Measurements from ENCODE around the gene TBC1D5.

TBC1D5 gene

DNA sequence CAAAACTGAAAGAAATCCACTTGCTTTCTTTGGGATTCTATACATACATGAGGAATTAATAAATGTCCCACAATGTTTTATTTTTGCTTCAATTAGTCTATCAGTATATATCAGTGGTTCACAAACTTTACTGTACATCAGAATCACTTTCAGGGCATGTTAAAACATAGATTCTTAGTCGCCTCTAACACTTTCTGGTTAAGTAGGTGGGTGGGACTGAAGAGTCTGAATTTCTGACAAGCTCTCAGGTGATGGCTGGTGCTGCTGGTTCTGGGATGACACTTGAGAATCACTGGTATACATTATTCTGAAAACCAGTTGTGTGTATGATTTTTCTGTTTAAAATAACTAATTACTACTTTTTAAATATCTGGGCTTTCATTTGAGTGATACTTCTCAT, 393.3 kb downstream of the TBC1D5 start:
- DNase-seq (ENCODE audit: low read depth) = no peak

DNA sequence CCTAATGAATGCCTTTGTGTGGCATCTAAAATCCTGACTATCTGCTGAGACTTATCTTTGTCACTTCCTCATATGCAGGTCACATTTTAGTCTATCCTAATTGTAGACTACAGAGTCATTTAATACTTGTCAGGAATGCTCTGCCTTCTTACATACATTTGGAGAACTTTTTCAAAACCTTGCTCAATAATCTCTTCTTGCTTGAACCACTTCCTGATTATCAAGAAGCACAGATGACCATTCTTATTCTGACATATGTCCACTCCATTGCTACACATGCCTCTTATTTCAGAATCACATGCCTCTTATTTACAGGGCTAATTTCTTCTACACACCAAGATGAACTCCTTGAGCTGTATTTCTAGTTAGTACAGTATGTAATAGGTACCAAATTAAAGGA, 400.3 kb downstream of the TBC1D5 start:
- DNase-seq (ENCODE audit: low read depth) = no peak

DNA sequence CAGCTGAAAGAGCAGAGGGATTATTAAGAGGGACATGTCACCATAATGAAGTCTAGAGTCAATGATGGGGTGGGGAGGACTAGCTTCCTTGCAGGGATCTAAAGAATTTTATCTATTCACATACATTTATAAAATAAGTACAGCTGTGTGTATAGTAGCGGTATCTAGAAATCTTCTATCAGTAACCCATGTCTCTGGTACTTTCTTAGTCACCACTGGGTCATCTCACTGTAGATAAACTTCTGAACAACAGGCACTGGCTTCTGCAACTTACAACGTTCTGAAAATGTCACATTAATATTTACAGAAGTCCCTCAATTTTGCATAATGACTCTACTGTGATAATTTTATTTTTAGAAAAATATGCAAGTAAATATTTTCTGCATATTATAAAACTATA, 401.7 kb downstream of the TBC1D5 start:
- DNase-seq (ENCODE audit: low read depth) = no peak

DNA sequence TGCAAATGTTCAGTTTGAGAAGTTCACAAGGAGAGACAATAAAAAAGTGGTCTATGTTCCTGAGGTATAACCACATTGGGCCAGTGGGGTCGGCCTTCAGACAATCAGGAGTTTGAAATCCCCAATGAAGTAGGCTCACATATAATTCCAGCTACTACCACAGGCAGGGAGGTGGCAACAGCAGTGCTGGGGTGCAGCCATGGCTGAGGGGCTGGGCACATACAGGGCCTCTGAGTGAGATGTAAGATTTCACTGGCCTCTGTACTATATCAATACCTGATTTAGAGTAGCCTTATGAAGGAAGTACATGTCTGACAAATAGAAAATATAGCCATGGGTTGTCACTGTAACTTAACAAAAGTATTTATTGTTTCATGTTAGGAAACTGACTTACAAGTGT, 402.2 kb downstream of the TBC1D5 start:
- no peak for DNase-seq (ENCODE audit: low read depth)

DNA sequence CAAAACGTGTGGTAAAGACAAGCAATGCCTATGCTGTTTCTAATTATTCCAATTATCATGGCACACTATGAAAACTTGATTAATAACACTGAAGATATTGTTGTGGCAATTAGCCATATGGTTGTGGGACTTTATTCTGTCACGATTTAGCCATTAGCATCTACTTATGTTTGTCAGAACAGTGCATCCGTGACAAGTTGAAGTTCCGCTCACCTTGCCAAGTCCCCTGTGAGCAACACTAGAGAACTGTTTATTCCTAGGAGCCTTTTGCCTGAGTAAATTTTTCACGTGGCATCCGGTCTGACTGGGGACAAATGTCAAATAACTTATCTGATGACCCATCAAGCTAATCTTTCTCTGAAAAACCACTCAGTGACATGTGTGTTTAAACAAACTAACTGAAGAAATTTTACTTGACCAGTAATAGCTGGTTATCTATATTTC, 403.3 kb downstream of the TBC1D5 start:
- DNase-seq (ENCODE audit: low read depth) = no peak

DNA sequence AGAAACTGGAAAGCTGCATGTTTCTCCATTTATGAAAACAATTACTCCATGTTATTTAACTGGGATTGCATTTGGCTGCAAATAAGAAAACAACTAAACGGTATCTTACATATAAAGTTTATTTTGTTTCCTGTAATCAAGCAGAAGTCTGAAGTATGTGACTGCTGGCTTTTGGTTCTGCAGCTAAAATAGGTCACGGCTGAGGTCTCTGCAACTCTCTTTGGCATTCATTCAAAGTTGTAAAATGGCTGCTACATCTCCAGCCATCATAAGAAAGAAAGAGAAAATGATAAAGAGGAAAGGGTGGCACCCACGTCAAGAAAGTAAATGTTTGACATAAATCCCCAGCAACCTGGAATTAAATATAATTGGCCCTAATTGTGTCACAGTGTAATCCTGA, 406.1 kb downstream of the TBC1D5 start:
- no peak for DNase-seq (ENCODE audit: low read depth)

DNA sequence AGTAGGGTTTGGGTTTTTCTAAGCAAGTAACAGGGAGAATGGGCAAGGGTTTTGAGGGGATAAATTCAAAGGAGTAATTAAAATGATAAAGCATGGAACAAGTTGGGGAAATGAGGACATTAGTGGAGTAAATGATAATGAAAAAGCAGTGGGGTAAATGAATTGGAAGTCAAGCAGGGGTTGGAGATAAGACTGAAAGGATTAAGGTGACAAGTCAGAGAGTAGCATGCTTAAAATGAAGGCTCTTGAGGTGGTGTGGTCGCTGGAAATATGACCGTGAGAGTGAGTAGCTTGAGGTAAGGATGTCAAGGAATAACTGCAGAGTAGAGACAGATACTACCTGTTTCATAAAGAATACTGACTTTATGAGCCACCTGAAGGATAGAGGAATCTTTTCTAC, 408.5 kb downstream of the TBC1D5 start:
- DNase-seq (ENCODE audit: low read depth) = no peak

DNA sequence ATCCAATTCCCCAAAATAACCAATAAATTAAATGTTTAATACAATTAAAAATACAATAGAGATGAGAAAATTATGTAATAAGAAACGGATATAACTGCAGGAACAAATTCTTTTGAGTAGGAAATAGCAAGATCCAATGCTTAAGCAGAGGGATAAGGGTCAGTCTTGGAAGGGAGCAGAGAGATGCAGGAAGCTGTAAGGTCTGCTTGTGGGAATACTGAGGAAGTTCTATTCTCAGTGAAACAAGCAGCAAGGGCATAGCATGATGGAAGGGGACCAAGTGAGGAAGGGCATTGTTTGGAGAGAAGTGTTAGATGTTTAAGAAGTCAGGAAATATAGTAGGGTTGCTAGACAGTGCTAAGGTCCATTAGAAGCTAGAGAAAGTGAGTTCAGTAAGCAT, 409.0 kb downstream of the TBC1D5 start:
- no peak for DNase-seq (ENCODE audit: low read depth)

DNA sequence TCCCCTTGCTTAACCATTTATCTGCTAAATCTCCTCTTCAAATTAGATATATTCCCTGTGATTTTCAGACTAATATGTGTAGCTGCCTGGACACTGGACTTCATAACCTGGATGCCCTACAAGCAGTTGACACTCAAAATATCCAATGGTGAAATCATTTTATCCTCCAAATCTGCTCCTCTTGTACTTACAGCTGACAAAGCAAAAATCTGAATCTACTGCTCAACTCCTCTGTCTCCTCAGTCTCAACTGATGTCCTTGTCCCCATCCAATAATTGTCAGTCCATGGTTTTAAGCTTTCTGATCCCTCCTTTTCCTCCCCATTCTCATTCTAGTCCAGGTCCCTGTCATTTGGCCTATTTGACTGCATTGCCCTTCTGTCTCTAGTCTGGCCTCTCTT, 411.8 kb downstream of the TBC1D5 start:
- DNase-seq (ENCODE audit: low read depth) = no peak

DNA sequence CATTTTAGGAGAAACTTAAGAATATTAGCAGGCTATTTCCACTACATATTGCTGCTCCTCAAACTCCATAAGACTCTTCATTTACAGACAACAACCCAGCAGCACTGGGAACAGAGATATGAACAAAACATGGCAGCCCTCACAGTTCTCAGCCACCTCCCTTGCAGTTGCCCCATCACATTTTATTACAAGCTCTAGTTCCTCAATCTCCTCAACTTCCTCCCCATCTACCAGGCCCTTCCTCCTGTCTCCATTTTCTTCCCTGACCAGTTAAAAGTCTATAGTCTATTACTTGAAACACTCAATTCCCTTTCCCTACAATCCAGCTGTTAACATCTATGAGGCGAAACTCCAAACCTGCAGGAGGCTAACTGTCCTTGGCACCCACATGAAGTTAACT, 412.5 kb downstream of the TBC1D5 start:
- DNase-seq (ENCODE audit: low read depth) = no peak

DNA sequence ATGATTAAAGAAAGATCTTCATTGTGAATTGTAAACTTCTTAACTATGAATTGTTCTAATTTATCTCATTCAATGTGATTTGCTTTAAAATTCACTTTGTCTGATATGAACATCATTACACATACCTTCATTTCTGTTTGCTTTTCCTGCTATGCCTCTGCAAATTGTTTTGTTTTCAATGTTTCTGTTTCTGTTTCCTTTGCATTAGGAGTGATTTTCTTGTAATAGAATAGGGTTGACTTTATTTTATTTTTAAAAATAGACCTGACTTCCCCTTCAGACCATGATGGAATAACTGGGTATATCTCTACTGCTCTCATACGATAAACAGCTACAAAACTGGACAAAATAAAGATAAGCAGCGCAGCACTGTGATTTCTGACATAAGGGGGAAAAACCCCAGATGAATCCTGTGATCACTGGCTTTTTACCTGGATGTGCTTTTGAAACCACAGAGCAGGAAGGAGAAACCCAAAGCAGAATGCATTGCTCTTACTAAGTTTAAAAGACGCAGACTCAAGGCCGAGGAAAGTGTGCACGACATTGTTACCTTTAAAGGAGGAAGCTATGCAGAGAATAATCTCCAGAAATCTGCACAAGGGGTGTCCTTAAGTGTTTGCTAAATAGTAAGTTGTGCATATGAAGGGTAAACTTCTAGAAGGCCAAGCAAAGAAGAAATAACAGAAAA, 420.2 kb downstream of the TBC1D5 start:
- DNase-seq (ENCODE audit: low read depth) = no peak

DNA sequence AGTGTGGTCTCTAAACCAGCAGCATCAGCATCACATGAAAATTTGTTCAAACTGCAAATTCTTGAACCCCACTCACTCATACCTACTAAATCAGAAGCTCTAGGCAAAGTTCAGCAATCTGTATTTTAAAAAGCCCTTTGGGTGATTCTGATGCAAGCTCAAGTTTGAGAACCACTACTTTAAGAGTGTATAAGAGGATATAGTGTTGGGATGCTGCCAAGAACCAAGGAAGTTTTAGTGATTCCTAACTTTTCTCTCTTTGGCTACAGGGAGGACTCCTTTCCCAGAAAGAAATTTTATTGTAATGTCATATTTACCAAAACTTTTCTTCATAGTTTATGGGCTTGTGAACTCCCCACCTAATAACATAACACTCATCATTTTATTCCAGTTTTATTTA, 422.2 kb downstream of the TBC1D5 start:
- no peak for DNase-seq (ENCODE audit: low read depth)

DNA sequence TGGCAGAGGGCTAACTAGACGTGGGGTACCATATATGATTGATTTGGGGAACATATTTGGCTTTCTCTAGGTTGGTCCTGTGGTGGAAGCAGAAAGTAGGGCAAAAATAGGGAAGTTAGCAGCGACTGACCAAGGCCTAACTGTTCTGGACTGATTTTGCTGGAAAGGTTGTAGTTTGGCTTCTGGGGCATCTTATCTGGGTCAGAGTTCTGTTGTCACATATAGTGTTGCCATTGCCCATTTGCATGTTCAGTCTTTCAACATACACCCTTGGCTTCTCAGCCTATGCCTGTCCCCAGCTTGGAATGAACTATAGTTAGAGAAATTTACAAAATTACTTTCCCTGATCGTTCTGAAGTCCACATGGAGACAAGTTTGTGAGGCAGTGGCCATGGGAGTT, 426.5 kb downstream of the TBC1D5 start:
- DNase-seq (ENCODE audit: low read depth) = no peak

DNA sequence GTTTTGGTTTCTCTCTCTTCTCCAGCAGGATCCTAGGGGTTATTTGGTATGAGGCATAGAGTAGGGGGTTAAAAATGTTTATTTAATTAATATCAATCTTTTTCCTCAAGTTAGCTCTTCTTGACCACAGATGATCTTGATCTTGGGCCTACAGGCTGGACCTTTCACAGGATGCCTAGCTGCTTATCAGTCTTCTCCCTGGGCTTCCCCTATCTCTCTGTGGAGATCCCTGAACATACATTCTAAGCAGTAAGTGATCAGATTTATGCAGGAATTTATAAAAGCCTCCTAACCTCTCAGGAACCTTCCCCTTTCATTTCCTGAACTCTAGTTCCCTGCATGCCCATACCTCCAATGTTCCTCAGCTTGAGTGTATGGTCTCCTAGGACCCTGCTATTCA, 428.3 kb downstream of the TBC1D5 start:
- no peak for DNase-seq (ENCODE audit: low read depth)

DNA sequence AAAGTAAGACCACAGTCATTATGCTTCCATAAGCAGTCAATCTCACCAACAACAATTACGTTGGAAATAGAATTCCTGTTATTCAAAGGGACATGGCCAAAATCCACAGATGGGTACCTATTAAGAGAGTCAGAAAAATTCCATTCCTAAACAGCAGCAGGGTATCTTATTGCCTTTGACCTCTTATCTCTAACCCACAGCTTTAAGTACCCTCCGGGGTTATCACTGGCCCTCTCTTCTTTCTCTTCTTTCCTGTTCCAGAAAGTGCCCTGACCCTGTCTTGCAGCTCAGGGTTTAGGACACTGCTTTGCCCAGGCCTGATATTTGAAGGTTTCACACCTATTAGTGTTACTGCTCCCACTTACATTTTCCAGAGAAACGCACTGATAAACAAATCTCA, 428.7 kb downstream of the TBC1D5 start:
- no peak for DNase-seq (ENCODE audit: low read depth)

DNA sequence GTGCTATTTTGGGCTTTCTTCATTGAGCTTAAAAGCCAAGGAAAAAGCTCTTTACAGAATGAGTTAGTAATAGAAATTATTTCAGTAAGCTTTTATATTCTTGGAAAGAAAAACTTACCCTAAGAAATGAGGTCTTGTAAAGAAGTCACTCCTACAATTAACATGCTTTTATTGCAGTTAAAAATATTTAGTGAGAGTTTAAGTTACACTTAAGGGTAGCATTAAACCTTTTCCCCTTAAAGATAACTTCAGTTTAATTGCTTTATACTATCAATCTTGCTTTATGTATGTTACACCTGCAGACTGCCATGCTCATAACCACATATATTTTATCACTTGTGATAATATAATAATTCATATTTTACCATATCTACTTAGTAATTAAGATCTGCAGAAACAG, 431.4 kb downstream of the TBC1D5 start:
- DNase-seq (ENCODE audit: low read depth) = no peak

DNA sequence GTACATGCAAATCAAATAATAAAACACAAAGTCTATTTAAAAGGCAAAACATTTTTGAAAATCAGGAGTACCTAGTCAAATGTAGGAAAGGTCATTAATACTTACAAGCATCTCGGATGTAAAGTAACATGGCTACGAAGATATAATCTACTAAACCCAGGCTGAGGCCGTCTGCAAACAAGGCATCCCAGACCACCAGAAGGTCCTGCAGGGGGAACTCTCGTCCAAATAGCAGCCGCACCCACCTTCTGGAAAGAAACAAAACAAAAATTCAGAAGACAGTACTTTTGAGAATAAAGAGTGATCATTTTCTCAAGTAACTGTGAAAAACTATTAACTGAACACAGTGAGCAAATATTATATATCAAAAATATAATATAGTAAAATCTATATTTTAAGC, 434.5 kb downstream of the TBC1D5 start:
- no peak for DNase-seq (ENCODE audit: low read depth)

DNA sequence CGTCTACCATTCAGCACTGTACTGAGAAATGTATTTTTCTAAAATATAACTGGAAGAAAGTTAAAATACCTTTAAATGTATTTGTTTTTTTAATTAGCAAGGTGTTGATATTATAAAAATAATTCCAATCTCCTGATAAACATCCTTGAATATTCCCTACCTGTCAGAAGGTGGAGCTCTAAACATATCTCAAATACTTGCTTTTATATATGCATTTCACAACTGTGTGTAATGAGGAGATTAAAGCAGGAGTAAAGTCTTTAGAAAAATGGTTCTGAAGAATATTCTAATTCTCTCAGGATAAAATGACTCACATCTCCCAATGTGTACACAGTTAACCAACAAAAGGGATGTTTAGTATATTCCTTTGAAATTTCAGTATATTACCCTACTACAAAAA, 434.9 kb downstream of the TBC1D5 start:
- DNase-seq (ENCODE audit: low read depth) = no peak

DNA sequence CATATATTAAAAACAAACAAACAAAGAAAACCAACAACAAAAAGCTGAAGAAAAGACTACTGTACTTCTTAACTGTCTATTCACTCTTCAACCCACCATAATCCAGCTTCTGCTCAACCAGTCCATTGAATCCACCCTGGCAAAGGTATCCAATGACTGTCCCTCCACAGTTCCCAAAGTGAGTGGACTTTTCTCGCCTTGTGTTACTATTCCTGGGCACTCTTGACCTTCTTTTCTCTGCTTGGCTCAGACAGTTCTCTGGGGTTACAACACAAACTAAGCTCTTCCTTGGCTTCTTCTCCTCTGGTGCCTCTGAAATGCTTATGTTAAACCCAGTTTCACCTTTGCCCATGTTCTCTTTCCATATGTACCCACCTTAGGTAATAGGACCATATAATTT, 437.5 kb downstream of the TBC1D5 start:
- no peak for DNase-seq (ENCODE audit: low read depth)

DNA sequence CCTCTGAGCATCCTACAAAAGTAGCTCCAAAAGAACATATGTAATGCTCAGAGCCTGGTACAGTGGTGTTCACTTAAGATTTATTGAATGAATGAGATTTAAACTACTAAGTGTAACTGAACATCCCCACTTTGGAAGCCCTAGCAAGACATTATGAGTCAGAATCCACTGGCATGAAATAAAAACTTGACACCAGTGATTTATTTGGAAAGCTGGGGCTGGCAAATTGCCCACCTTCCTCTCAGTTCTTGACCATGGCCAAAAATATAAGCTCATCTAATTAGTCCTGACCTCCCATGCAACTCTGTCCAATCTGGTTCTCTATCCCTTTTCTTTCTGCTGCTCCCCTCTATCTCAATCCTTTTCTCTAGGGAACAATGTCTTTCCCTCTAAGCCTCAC, 439.7 kb downstream of the TBC1D5 start:
- DNase-seq (ENCODE audit: low read depth) = no peak

DNA sequence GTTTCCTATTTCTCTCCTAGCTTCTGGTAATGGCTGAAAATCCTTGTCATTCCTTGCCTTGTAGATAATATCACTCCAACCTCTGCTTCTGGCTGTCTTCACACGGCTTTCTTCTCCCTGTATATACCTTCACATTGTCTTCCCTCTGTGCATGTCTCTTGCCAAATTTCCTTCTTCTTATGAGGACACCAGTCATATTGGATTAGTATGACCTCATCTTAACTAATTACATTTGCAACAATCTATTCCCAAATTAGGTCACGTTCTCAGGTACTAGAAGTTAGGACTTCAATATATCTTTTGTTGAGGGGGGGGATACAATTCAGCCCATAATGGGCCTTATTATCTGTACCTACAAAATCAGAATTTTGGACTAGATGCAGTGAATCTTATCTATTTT, 440.3 kb downstream of the TBC1D5 start:
- DNase-seq (ENCODE audit: low read depth) = no peak

DNA sequence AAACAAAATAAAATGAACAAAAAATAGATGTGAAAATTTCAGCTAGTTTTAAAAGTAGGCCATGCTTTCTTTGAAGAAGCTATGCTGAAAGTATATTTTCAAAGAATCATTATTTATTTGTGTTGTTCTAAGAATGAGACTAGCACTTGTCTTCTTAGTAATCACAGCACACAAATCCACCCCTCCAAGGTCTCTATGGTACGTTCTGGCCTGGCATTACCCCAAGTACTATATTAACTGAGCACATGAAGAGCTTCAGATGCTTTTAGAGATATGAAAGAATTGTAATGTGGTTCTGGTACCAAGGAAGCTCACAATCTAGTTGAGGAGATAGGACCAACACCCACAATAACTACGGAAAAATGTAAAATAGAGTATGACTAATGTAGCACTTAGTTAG, 441.2 kb downstream of the TBC1D5 start:
- no peak for DNase-seq (ENCODE audit: low read depth)

DNA sequence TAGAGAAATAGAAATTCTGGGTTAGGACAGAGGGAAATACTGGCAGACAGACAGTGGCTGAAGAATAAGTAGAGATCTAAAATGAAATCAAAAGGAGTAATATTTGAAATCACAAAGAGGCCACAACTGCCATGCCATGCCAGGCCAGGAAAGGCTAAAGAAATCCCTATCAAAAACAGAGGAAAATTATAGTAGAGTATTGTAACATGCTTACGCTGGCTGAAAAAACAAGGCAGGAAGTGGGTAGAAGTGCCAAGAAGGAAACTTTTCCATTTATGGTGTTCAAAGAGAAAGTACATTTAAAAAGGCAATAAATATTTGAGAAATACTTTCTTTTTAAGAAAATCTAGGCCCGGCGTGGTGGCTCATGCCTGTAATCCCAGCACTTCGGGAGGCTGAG, 442.0 kb downstream of the TBC1D5 start:
- DNase-seq (ENCODE audit: low read depth) = no peak

DNA sequence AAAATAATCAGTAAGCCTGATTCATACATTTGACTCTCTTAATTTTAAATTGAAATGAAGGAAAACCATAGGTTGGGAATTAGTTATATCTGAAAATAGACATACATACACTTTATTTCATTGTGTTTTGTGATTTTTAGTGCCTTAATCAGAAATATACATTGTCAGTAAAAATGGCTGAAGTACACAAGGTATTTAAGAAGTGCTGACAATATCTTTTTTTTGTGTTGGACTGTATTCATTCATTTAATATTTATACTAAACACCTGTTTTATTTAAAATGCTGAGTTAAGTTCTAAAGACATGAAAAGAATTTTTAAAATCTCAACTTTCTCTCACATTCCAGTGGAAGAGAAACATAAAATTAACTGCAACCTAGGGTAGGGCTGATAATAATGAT, 444.4 kb downstream of the TBC1D5 start:
- no peak for DNase-seq (ENCODE audit: low read depth)

DNA sequence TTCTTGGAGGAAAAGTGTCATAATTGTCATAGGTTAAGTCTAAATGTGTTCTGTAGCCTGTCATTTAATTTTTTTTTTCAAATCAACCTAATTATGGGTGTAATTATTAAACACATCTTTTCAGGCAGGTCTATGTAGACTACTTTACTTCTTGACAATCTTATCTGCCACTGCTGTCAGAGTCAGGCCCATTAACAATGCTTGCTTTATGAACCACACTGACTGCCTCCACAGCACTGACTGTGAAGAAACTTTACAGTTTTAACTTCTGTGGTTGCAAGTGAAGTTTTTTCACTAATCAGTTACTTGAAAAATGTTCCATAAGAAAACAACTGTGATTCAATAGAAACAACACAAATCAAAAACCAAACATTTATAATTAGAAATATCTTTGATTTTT, 449.9 kb downstream of the TBC1D5 start:
- DNase-seq (ENCODE audit: low read depth) = no peak
